H1 (cell line): ENCODE measurements around the gene DHX58.

ENCODE experiments used
- ASH2L ChIP-seq: fragments of 200-600, 300-600 bp; sonication (generic); IDR thresholded peaks from one replicate; pipeline ENCODE4 v1.7.1; 2017; ENCODE audit warnings: low read length
- CHD7 ChIP-seq: fragments of 300-600 bp; sonication (generic); IDR thresholded peaks from 2 replicates; pipeline ENCODE4 v1.7.1; 2012; ENCODE audit warnings: low read length, moderate library complexity, mild to moderate bottlenecking, inconsistent platforms; ENCODE audit not compliant: insufficient replicate concordance
- CTBP2 ChIP-seq: IDR thresholded peaks from 2 replicates; pipeline ENCODE4 v1.7.0; 2011; ENCODE audit warnings: borderline replicate concordance, mild to moderate bottlenecking, moderate library complexity, mixed read lengths, low read length; ENCODE audit not compliant: insufficient read depth, insufficient read length
- CTCF ChIP-seq, 3 experiments: IDR thresholded peaks; 1 replicate in 2 of 3; 2 replicates in 1 of 3; pipeline versions ENCODE4 v1.5.1 to v1.6.1; 2011; ENCODE audit warnings: low read length in 3 of 3, mild to moderate bottlenecking in 3 of 3, inconsistent platforms in 2 of 3, low read depth in 1 of 3, moderate library complexity in 1 of 3; ENCODE audit not compliant: insufficient read depth in 1 of 3; ENCODE audit errors: control extremely low read depth in 1 of 3
- EP300 ChIP-seq, 2 experiments: IDR thresholded peaks; 1 replicate in 1 of 2; 2 replicates in 1 of 2; pipeline ENCODE4 v1.6.1; 2011 to 2012; ENCODE audit warnings: low read depth in 2 of 2, low read length in 2 of 2, mild to moderate bottlenecking in 2 of 2, borderline replicate concordance in 1 of 2, inconsistent platforms in 1 of 2, moderate library complexity in 1 of 2
- HDAC2 ChIP-seq, 2 experiments: fragments of 300-600 bp in 1 of 2; sonication (generic) in 1 of 2; IDR thresholded peaks; 2 replicates each; pipeline ENCODE4 v1.6.1; 2011 to 2012; ENCODE audit warnings: low read depth in 2 of 2, low read length in 2 of 2, mild to moderate bottlenecking in 2 of 2, moderate library complexity in 2 of 2, borderline replicate concordance in 1 of 2, inconsistent platforms in 1 of 2
- POLR2A ChIP-seq, 2 experiments: IDR thresholded peaks; 1 replicate in 1 of 2; 2 replicates in 1 of 2; pipeline ENCODE4 v1.6.1; 2011; ENCODE audit warnings: low read depth in 2 of 2, low read length in 2 of 2, mild to moderate bottlenecking in 2 of 2; ENCODE audit errors: control extremely low read depth in 1 of 2
- RAD21 ChIP-seq, 2 experiments: IDR thresholded peaks in 1 of 2; conservative IDR thresholded peaks in 1 of 2; 2 replicates each; pipeline ENCODE4 v1.6.1; 2011; ENCODE audit warnings: low read depth in 2 of 2, low read length in 2 of 2, improper control_type of control experiment in 1 of 2, inconsistent platforms in 1 of 2, mild to moderate bottlenecking in 1 of 2, moderate library complexity in 1 of 2
- SP1 ChIP-seq: IDR thresholded peaks from 2 replicates; pipeline ENCODE4 v1.6.1; 2011; ENCODE audit warnings: low read depth, low read length

DNA sequence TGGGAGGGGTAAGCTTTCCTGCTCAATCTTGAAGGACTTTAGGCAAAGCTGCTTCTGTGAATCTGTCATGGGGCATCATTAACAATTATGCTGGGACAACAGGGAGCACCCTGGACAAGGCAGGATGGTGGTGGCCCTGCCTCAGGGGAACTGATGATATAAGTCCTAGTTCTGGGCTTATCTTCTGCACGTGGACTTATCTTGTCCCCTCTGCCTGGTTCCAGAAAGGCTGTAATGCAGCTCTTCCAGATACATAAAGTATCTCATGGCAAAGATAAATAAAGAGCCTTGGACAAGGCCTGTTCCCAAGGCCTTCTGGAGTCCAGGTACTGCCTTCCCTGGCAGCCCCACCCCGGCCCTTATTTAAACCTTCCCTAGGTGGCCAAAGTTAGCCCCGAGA, 8.2 kb downstream of the DHX58 start:
- TF ChIP-seq RAD21 (IDR thresholded peaks at IDR 0.05 in 1 of 2, conservative IDR thresholded peaks at IDR 0.05 in 1 of 2; ENCODE audit: low read depth in 2 of 2, low read length in 2 of 2) (no peak), CTCF (IDR thresholded peaks at IDR 0.05; ENCODE audit: control extremely low read depth in 1 of 3, insufficient read depth in 1 of 3, low read depth in 1 of 3, low read length in 3 of 3) (no peak), EP300 (IDR thresholded peaks at IDR 0.05; ENCODE audit: borderline replicate concordance in 1 of 2, low read depth in 2 of 2, low read length in 2 of 2) (no peak), CTBP2 (no peak), ASH2L (no peak), HDAC2 (IDR thresholded peaks at IDR 0.05; ENCODE audit: borderline replicate concordance in 1 of 2, low read depth in 2 of 2, low read length in 2 of 2) (no peak), CHD7 (no peak), POLR2A (IDR thresholded peaks at IDR 0.05; ENCODE audit: control extremely low read depth in 1 of 2, low read depth in 2 of 2, low read length in 2 of 2) (no peak), SP1 (no peak)
